ENCODE measurements around the gene TEPSIN. TPM values are rescaled to one million over a fixed set of nuclear protein-coding genes. Genes with fewer than 3 reads are reported as not detected.

TEPSIN gene
- total and polyA plus RNA-seq, 4 donors, result 3.2 to 22.9 (median 10.7) TPM

DNA sequence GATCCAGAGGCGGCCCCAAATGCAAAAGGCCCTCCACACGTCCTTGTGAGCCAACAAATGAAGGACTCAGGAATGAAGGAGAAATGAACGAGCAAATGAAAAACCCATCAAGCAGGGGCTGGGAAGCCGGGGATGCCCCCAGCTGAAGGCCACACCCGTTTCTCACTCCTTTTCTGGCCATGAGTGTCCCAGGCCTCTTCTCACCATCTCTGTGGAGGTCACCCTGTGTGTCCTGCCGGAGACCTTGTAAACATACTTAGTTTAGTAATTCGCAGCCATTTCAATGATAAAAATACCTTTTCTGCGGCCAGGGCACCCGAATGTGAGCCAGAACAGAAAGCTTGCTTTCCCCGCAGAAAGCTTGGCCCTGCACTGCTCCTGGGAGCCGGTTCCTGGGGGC is 51.7 kb downstream of the TEPSIN start (continued):
- TF ChIP-seq RXRA (IDR thresholded peaks at IDR 0.05), result no peak
- no peak for TF ChIP-seq GABPA (IDR thresholded peaks at IDR 0.05 in 1 of 2, conservative IDR thresholded peaks at IDR 0.05 in 1 of 2)
- no peak for TF ChIP-seq NR2F2 (IDR thresholded peaks at IDR 0.05)
- TF ChIP-seq FOXA2 (IDR thresholded peaks at IDR 0.05), result no peak
- TF ChIP-seq HNF4A (conservative IDR thresholded peaks at IDR 0.05), result no peak
- no peak for TF ChIP-seq JUND (IDR thresholded peaks at IDR 0.05)
- TF ChIP-seq FOXA1 (IDR thresholded peaks at IDR 0.05), result no peak

DNA sequence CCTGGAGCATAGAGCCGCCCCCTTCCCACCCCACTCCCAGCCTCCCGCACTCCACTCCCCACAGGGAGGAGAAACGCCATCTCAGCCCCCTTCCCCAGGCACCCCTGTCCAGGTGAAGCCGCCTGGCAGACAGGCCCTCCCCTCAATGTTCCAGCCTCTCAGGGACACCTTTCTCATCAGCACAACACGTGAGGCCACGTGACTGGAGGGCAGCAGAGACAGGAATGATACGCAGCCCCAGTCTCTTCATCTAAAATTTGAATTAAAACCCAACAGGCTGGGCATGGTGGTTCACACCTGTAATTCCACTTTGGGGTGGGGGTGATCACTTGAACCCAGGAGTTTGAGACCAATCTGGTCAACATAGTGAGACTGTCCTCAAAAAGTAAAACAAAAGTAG is 52.7 kb downstream of the TEPSIN start:
- Histone ChIP-seq H3K9me3 (ENCODE audit: control insufficient read depth in 4 of 4, low read length in 3 of 4) (no peaks in the 10 kb centered on the region), H3K4me3 (ENCODE audit: low read depth in 1 of 3, low read length in 3 of 3) (no peak overlapping the region), H3K27me3 (ENCODE audit: control insufficient read depth in 4 of 4, insufficient read depth in 4 of 4, low read length in 3 of 4) (no peaks in the 10 kb centered on the region), H3K4me1 (ENCODE audit: control insufficient read depth in 4 of 4, insufficient read depth in 4 of 4, low read length in 3 of 4) (no peaks in the 10 kb centered on the region), H3K36me3 (ENCODE audit: control insufficient read depth in 4 of 4, insufficient read depth in 3 of 4, low read depth in 1 of 4, low read length in 3 of 4) (no peaks in the 10 kb centered on the region), H3K9ac (ENCODE audit: low read depth in 1 of 2, low read length in 2 of 2) (no peak overlapping the region), H3K27ac (ENCODE audit: low read depth in 1 of 2, low read length in 2 of 2) (no peak overlapping the region)
- 84% methylated on average over 7 of the region's 7 CpGs for WGBS
- TF ChIP-seq, protein P1, sequence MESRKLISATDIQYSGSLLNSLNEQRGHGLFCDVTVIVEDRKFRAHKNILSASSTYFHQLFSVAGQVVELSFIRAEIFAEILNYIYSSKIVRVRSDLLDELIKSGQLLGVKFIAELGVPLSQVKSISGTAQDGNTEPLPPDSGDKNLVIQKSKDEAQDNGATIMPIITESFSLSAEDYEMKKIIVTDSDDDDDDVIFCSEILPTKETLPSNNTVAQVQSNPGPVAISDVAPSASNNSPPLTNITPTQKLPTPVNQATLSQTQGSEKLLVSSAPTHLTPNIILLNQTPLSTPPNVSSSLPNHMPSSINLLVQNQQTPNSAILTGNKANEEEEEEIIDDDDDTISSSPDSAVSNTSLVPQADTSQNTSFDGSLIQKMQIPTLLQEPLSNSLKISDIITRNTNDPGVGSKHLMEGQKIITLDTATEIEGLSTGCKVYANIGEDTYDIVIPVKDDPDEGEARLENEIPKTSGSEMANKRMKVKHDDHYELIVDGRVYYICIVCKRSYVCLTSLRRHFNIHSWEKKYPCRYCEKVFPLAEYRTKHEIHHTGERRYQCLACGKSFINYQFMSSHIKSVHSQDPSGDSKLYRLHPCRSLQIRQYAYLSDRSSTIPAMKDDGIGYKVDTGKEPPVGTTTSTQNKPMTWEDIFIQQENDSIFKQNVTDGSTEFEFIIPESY (IDR thresholded peaks at IDR 0.05), result no peak
- TF ChIP-seq EGR1 (IDR thresholded peaks at IDR 0.05; ENCODE audit: low read depth in 2 of 2) (no peak), FOXA2 (IDR thresholded peaks at IDR 0.05) (no peak), RAD21 (IDR thresholded peaks at IDR 0.05) (no peak), TAF1 (conservative IDR thresholded peaks at IDR 0.05) (no peak), HNF4A (conservative IDR thresholded peaks at IDR 0.05) (no peak), YY1 (IDR thresholded peaks at IDR 0.05) (no peak), JUND (IDR thresholded peaks at IDR 0.05) (no peak), RXRA (IDR thresholded peaks at IDR 0.05) (no peak), NR2F2 (IDR thresholded peaks at IDR 0.05) (no peak), FOXA1 (IDR thresholded peaks at IDR 0.05) (no peak), HNF4G (IDR thresholded peaks at IDR 0.05) (no peak), GABPA (IDR thresholded peaks at IDR 0.05 in 1 of 2, conservative IDR thresholded peaks at IDR 0.05 in 1 of 2) (no peak), SP1 (IDR thresholded peaks at IDR 0.05) (no peak)
- TF ChIP-seq, protein P2, sequence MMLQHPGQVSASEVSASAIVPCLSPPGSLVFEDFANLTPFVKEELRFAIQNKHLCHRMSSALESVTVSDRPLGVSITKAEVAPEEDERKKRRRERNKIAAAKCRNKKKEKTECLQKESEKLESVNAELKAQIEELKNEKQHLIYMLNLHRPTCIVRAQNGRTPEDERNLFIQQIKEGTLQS (IDR thresholded peaks at IDR 0.05), result no peak
- TF ChIP-seq, protein P3, sequence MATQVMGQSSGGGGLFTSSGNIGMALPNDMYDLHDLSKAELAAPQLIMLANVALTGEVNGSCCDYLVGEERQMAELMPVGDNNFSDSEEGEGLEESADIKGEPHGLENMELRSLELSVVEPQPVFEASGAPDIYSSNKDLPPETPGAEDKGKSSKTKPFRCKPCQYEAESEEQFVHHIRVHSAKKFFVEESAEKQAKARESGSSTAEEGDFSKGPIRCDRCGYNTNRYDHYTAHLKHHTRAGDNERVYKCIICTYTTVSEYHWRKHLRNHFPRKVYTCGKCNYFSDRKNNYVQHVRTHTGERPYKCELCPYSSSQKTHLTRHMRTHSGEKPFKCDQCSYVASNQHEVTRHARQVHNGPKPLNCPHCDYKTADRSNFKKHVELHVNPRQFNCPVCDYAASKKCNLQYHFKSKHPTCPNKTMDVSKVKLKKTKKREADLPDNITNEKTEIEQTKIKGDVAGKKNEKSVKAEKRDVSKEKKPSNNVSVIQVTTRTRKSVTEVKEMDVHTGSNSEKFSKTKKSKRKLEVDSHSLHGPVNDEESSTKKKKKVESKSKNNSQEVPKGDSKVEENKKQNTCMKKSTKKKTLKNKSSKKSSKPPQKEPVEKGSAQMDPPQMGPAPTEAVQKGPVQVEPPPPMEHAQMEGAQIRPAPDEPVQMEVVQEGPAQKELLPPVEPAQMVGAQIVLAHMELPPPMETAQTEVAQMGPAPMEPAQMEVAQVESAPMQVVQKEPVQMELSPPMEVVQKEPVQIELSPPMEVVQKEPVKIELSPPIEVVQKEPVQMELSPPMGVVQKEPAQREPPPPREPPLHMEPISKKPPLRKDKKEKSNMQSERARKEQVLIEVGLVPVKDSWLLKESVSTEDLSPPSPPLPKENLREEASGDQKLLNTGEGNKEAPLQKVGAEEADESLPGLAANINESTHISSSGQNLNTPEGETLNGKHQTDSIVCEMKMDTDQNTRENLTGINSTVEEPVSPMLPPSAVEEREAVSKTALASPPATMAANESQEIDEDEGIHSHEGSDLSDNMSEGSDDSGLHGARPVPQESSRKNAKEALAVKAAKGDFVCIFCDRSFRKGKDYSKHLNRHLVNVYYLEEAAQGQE (IDR thresholded peaks at IDR 0.05), result no peak
- TF ChIP-seq, protein P4, sequence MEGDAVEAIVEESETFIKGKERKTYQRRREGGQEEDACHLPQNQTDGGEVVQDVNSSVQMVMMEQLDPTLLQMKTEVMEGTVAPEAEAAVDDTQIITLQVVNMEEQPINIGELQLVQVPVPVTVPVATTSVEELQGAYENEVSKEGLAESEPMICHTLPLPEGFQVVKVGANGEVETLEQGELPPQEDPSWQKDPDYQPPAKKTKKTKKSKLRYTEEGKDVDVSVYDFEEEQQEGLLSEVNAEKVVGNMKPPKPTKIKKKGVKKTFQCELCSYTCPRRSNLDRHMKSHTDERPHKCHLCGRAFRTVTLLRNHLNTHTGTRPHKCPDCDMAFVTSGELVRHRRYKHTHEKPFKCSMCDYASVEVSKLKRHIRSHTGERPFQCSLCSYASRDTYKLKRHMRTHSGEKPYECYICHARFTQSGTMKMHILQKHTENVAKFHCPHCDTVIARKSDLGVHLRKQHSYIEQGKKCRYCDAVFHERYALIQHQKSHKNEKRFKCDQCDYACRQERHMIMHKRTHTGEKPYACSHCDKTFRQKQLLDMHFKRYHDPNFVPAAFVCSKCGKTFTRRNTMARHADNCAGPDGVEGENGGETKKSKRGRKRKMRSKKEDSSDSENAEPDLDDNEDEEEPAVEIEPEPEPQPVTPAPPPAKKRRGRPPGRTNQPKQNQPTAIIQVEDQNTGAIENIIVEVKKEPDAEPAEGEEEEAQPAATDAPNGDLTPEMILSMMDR (IDR thresholded peaks at IDR 0.05; ENCODE audit: low read depth, low read length, missing input control), result no peak
- TF ChIP-seq, protein P5, sequence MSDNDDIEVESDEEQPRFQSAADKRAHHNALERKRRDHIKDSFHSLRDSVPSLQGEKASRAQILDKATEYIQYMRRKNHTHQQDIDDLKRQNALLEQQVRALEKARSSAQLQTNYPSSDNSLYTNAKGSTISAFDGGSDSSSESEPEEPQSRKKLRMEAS (IDR thresholded peaks at IDR 0.05), result no peak
- no peak for DNase-seq (ENCODE audit: low spot score)
